ENCODE data around the gene ADCY1.

The ADCY1 gene

DNA sequence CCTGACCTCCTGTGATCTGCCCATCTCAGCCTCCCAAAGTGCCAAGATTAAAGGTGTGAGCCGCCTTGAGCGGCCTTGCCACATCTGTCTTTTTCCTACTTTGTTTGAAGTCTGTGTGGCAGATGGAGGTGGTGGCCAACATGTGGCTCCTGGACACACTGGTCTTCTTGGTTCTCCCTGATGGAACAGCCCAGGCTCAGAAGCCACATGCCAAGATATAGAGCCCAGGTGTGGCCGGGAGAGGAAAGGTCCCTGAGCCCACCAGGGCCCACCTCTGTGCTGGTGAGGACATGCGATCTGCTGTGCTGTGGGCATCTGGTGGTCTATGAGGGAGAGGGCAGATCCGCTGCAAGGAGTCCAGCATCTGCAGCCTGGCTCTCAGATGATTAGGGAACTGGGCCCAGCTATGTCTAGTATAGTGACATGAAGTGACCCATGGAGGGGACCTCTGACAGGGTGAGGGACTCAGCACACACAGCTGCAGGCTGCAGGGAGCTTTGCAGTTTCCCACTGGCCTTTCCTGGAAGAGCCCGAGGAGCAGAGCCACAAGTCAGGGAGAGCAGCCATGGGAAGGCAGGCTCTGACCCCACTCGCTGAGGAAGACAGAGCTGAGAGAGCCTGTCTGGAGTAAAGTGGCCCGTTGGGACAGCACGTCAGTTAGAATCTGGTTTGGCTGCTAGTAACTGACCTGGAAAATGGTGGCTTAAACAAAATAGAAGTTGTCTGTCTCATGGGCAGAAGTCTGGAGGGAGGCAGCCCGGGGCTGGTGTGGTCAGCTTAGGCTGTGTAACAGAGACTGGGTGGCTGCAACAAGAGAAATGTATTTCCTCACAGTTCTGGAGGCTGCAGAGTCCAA, 25.9 kb downstream of the ADCY1 start:
- no peak for TF ChIP-seq CTCF (IDR thresholded peaks at IDR 0.05; ENCODE audit: low read length, missing control alignments)
- no peak for DNase-seq (ENCODE audit: low read depth)
- no peak overlapping the region for H3K4me3 ChIP-seq (replicated peaks; ENCODE audit: low read depth, low read length)

DNA sequence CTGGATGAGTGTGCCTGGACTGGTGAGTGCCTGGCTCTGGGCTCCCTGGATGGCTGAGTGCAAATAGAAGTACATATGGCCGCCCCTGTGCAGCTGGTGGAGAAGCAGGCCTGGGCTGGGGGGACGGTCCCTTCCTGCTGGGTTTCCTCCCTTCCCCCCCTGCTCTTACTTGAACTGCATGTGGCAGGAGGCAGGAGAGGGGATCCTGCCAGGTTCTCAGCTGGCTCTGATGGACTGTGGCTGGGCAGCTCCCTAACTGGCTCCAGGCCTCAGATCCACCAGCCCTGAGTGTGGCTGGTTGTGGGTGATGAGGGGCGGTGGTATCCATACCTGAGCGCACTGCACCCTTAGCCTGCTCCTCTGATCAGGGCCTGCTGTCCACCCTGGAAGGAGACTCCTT, 26.9 kb downstream of the ADCY1 start:
- no peak for TF ChIP-seq CTCF (IDR thresholded peaks at IDR 0.05; ENCODE audit: low read length, missing control alignments)
- no peak overlapping the region for H3K4me3 ChIP-seq (replicated peaks; ENCODE audit: low read depth, low read length)
- DNase-seq (ENCODE audit: low read depth), result no peak

GRCh38 chr7:45601816-45602540, 27.8 kb downstream of the ADCY1 start:
- no peak overlapping the region for H3K4me3 ChIP-seq (replicated peaks; ENCODE audit: low read depth, low read length)
- DNase-seq (ENCODE audit: low read depth), result no peak
- TF ChIP-seq CTCF (IDR thresholded peaks at IDR 0.05; ENCODE audit: low read length, missing control alignments), result no peak

DNA sequence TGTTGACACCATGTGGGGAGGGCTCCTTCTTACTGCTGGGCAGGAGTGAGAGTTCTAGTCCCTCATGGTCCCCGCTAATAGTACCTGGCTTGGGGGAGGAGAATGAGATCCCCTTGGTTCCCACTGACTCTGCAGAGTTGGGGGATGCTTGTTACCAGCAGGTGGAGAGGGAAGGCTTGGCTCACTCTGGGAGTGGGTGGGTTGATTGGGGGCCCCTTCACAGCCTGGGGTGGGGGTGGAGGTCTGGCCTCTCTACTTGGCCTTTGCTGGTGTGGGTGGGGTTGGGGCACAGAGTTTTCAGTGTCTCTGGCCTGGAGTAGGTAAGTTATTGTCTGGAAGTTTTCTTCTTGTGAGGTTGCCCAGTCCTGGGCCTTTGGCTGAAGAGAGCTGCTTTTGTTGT, 31.9 kb downstream of the ADCY1 start:
- no peak for DNase-seq (ENCODE audit: low read depth)
- no peak for TF ChIP-seq CTCF (IDR thresholded peaks at IDR 0.05; ENCODE audit: low read length, missing control alignments)

DNA sequence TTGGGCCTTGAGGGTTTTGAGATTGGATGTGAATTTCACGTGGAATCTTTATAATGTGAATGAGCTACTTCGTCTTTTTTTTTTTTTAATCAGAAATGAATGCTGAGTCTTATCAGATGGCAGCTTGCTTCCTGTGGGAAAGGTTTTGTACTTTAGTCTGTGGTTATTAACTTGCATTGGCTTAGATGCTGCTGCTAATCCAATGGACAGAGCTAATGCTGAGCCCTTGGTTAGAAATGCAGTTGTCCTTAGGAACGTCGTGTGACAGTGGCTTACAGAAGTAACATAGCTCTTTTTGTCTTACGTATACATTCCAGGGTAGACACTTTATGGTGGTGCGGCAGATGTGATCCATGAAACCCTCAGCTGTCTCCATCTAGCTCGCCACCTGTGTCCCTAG, 32.8 kb downstream of the ADCY1 start:
- no peak for DNase-seq (ENCODE audit: low read depth)
- no peak for TF ChIP-seq CTCF (IDR thresholded peaks at IDR 0.05; ENCODE audit: low read length, missing control alignments)
- no peak overlapping the region for H3K4me3 ChIP-seq (replicated peaks; ENCODE audit: low read depth, low read length)

More for the DNA sequence above, 31.9 kb downstream of the ADCY1 start:
- H3K4me3 ChIP-seq (replicated peaks; ENCODE audit: low read depth, low read length), result no peak overlapping the region

DNA sequence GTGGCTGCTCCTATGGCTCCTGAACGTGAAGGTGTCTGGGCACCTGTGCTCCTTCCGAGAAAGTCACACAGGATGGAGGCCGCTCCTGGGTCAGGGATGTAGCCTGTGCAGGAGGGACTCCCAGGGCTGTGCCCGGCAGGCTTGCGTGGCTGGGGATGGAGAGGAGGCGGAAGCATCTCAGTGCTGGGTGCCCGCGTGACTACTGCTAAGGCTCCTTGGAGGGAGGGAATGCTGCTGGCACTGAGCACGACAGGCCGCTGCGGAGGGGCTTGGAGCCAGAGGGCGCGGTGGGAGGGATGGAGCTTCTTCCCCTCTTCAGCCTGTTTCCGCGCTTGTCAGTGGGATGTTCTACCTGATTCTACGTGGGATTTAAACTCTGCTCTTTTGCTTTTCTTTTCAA, 35.0 kb downstream of the ADCY1 start:
- H3K4me3 ChIP-seq (replicated peaks; ENCODE audit: low read depth, low read length), result no peak overlapping the region
- DNase-seq (ENCODE audit: low read depth), result no peak

More for the DNA sequence above, 35.0 kb downstream of the ADCY1 start:
- TF ChIP-seq CTCF (IDR thresholded peaks at IDR 0.05; ENCODE audit: low read length, missing control alignments), result no peak

Data from fibroblast of pulmonary artery (primary cell).